Esophagus muscularis mucosa (tissue), 3 donors: ENCODE results near the gene RUNX1.

ENCODE experiments used
- CTCF ChIP-seq, 3 experiments: fragments of 200-600 bp in 2 of 3; fragments of 450-650 bp in 1 of 3; sonication (generic) in 2 of 3; IDR thresholded peaks; one replicate each; pipeline ENCODE4 v1.5.1; 2017 to 2019; ENCODE audit warnings: antibody characterized with exemption in 3 of 3, mild to moderate bottlenecking in 2 of 3, moderate library complexity in 1 of 3
- POLR2A ChIP-seq: fragments of 450-650 bp; IDR thresholded peaks from one replicate; pipeline ENCODE4 v1.6.1; 2017; ENCODE audit warnings: antibody characterized with exemption, moderate library complexity, mild to moderate bottlenecking, low read depth

DNA sequence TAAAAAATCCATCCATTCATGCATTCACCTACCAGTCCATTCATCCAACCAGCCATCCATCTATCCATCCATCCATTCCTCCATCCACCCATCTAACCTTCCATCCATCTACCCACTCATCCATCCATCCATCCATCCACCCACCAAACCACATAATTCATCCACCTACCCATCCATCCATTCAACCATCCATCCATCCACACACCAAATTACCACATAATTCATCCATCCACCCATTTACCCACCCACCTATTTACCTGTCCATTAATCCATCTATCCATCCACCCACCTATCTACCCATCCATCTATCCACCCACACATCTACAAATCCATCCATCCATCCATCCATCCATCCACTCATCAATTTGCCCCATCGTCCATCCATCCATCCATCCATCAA is 308.9 kb downstream of the RUNX1 start:
- TF ChIP-seq CTCF (IDR thresholded peaks at IDR 0.05), result no peak
- TF ChIP-seq POLR2A, result no peak
